Erythroblast (primary cell): ENCODE measurements around the gene SHANK1.
"Not testable (repeated sequence)": the region's sequence is repeated elsewhere in the genome, so short reads cannot be mapped to it uniquely, and the experiment has no call there.

Source experiments
- DNase-seq, 2 experiments: peaks; one replicate each; lab custom pipeline; 2025; lab: John Stamatoyannopoulos, UW
- GATA1 ChIP-seq: IDR thresholded peaks from 2 replicates; pipeline ENCODE4 v1.6.1; 2011; ENCODE audit warnings: low read depth, mild to moderate bottlenecking, control low read depth, low read length, moderate library complexity
- POLR2A ChIP-seq: IDR thresholded peaks from 2 replicates; pipeline ENCODE4 v1.6.1; 2011; ENCODE audit warnings: mild to moderate bottlenecking, low read length

Gene SHANK1

DNA sequence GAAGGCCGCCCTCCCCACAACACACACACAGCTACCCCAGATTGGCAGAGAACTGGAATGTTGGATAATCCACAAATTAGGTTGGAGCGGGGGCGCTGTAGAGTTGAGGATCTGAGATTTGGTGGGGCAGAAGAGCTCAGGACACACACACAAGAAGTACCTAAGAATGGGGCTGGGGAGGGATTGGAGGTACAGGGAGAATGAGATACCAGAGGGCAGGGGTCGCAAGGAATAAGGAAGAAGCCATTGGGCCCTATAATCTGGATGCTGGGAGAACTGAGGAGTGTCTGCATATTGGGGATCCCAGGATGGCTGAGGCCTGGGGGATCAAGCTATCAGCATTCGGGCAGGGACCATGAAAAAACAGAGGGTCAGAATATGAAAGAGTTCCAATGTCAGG is 91.5 kb downstream of the SHANK1 start:
- no peak for TF ChIP-seq GATA1
- TF ChIP-seq POLR2A: no peak
- no peak for DNase-seq

DNA sequence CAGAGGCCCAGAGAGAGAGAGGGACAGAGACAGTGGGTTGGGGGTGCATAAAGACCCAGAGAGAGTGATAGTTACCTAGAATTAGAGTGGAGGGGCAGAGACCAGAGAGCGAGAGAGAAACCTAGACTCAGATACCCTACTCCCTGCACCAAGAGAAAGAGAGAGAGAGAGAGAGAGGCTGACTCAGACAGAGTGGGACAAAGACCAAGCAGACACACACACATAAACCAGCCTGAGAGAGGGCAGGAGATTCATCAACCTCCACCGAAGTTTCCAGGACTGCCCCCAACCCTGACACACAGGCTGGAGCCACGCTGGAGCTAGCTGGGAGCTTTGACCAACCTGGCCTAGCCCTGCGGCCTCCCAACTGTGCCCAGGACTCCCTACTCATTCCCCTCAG is 92.8 kb downstream of the SHANK1 start:
- no peak for DNase-seq
- no peak for TF ChIP-seq GATA1
- no peak for TF ChIP-seq POLR2A

DNA sequence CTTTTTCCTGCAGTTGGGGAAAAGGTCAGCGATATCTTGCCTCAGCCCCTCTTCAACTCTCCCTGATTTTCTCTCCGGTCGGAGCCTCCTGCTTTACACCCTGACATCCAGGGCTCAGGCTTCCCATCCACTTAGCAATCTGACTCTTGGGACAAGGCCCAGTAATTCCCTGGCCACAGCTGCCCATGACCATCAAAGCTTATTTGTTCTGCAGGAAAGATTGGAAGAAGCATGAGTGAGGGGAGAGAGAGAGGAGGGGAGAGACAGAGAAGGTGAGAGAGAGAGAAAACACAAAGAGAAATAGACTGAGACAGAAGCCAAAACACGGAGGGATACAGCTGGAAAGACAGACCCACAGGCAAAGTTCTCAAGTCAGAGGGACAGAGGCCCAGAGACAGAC is 93.6 kb downstream of the SHANK1 start:
- TF ChIP-seq POLR2A (no peak), GATA1 (no peak)
- DNase-seq: no peak

DNA sequence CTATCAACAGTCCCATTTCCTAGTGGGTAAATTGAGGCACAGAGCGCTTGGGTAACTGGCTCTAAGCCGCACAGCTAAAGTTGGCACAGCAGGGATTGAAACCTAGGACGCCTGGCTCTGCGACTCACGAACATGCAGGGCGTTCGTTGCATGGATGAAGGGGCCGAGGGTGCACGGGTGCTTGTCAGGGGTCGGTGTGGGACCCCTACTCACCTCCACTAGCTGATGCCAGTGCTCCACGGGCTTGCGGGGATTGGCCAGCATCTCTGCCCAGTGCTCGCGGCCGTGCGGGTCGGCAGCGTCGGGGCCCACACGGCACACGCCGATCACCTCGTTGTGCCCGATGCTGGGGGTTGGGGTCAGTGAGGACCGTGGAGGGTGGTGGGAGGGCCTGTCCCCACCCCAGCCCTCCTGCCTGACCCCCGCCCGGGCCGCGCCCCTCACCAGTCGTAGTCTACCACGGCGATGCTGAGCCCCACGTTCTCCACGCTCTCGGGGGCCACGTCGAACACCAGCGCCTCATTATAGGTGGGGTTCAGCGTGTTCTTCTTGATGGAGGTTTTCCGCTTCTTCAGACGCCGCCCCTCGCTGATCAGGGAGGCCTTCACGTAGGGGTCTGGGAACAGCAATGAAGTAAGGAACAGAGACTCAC is 94.5 kb downstream of the SHANK1 start:
- no peak for DNase-seq
- TF ChIP-seq GATA1 (no peak), POLR2A (no peak)

DNA sequence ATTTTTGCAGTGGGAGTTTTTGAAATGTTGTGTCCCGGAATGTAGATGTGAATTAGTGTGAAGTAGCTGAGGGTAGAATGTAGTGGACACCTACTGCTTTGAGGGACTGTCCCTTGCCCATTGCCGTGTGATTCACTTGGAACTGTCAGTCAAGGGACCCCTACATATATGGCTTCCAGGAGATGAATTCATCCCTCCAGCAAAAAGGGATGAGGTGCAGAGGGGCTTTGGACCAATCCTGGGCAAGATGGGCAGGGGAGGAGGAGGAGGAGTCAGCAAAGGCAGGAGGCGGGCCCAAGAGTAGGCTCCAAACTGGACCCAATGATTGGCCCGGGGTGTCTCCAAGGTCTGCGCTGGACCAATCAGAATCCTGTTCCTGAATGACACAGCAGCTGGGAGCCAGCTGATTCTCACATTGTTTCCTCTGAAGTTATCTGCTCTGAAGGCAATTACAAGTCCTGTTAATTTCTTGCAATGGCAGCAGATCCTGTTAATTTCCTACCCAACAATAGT is 99.2 kb downstream of the SHANK1 start:
- not testable (repeated sequence) for DNase-seq

DNA sequence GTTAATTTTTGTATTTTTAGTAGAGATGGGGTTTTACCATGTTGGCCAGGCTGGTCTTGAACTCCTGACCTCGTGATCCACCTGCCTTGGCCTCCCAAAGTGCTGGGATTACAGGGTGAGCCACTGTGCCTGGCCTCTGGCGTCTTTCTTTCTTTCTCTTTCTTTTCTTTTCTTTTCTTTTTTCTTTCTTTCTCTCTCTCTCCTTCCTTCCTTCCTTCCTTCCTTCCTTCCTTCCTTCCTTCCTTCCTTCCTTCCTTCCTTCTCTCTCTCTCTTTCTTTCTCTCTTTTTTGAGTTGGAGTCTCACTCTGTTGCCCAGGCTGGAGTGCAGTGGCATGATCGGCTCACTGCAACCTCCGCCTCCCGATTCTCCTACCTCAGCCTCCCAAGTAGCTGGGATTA is 100.4 kb downstream of the SHANK1 start:
- DNase-seq: not testable (repeated sequence)

DNA sequence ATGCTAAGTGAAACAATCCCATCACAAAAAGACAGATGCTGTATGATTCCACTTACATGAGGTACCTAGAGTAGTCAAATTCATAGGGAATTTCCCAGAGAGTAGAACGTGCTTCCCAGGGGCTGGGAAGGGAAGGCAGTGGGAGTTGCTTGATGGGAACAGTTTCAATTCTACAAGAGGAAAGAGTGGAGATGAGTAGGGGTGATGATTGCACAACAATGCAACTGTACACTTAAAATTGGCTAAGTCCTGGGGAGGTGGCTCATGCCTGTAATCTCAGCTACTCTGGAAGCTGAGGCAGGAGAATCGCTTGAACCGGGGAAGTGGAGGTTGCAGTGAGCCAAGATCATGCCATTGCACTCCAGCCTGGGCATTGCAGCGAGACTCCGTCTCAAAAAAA is 101.2 kb downstream of the SHANK1 start:
- DNase-seq: not testable (repeated sequence)

DNA sequence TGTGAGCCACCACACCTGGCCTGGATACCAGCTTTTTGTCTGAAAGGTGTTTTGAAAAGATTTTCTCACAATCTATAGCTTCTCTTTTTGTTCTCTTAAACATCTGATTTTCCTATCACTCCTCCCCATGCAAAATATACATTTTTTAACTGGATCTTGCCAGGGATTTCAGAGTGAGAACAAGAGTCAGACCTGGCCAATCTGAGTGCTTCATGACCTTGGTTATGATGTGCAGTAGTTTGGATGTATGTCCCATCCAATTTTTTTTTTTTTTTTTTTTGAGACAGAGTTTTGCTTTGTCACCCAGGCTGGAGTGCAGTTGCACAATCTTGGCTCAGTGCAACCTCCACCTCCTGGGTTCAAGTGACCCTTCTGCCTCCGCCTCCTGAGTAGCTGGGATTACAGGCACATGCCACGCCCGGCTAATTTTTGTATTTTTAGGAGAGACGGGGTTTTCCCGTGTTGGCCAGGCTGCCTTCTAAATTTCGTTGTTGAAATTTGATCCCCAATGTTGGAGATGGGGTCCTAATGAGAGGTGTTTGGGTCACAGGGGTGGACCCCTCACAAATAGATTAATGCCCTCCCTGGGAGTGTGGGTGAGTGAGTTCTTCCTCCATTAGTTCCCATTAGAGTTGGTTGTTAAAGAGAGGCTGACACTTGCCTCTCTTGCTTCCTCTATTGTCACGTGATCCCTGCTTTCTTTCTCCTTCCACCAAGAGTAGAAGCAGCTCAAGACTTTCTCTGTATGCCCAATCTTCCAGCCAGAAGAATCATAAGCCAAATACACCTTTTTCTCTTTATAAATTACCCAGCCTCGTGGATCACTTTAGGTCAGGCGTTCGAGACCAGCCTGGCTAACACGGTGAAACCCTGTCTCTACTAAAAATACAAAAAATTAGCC is 106.8 kb downstream of the SHANK1 start:
- not testable (repeated sequence) for DNase-seq
